GM18519 (cell line): Measurements from ENCODE around the gene AQP12B.

Source experiments
- ATAC-seq: cut with Tn5 transposase; IDR thresholded peaks from one replicate; pipeline ENCODE4 v1.9.1; 2021; ENCODE audit warnings: mild to moderate bottlenecking, moderate library complexity; ENCODE audit not compliant: unreplicated experiment, low FRiP score

AQP12B gene

GRCh38 chr2:240650254-240650965 lies 32.3 kb downstream of the AQP12B start:
- ATAC-seq, result no peak

- ATAC-seq, result no peak
Observed at GRCh38 chr2:240649331-240649730, 33.4 kb downstream of the AQP12B start.

GRCh38 chr2:240648650-240649275 lies 33.9 kb downstream of the AQP12B start:
- ATAC-seq, result no peak

- no peak for ATAC-seq
Observed at GRCh38 chr2:240648155-240648649, 34.5 kb downstream of the AQP12B start.

- ATAC-seq, result no peak
Observed at GRCh38 chr2:240647503-240648154, 35.1 kb downstream of the AQP12B start.

GRCh38 chr2:240646900-240647502 lies 35.7 kb downstream of the AQP12B start:
- no peak for ATAC-seq

- no peak for ATAC-seq
Observed at GRCh38 chr2:240646176-240646899, 36.3 kb downstream of the AQP12B start.

- ATAC-seq, result no peak
Observed at GRCh38 chr2:240645801-240646175, 36.9 kb downstream of the AQP12B start.

- ATAC-seq, result no peak
Observed at GRCh38 chr2:240645346-240645745, 37.3 kb downstream of the AQP12B start.

GRCh38 chr2:240644859-240645301 lies 37.8 kb downstream of the AQP12B start:
- no peak for ATAC-seq

- ATAC-seq, result no peak
Observed at GRCh38 chr2:240644171-240644651, 38.5 kb downstream of the AQP12B start.

GRCh38 chr2:240643811-240644150 lies 38.9 kb downstream of the AQP12B start:
- ATAC-seq, result no peak

GRCh38 chr2:240643093-240643810 lies 39.4 kb downstream of the AQP12B start:
- no peak for ATAC-seq

GRCh38 chr2:240642806-240643092 lies 39.9 kb downstream of the AQP12B start:
- no peak for ATAC-seq

GRCh38 chr2:240642061-240642805 lies 40.5 kb downstream of the AQP12B start:
- no peak for ATAC-seq

- no peak for ATAC-seq
Observed at GRCh38 chr2:240640939-240641338, 41.7 kb downstream of the AQP12B start.

- no peak for ATAC-seq
Observed at GRCh38 chr2:240639566-240639965, 43.1 kb downstream of the AQP12B start.

GRCh38 chr2:240638512-240639160 lies 44.0 kb downstream of the AQP12B start:
- ATAC-seq, result no peak

- ATAC-seq, result no peak
Observed at GRCh38 chr2:240637901-240638345, 44.8 kb downstream of the AQP12B start.
